GM12865 (cell line): ENCODE results near the gene BAIAP2.

Source experiments
- DNase-seq: peaks from one replicate; pipeline ENCODE4 v3.0.0; 2010; ENCODE audit warnings: low read depth
- H3K4me3 ChIP-seq: 2 replicates; pipeline ENCODE4 v1.5.1; 2011; ENCODE audit warnings: mild to moderate bottlenecking, low read depth, low read length, control low read depth
- CTCF ChIP-seq: IDR thresholded peaks from 2 replicates; pipeline ENCODE4 v1.5.1; 2011; ENCODE audit warnings: low read length, control low read depth, low read depth, inconsistent platforms; ENCODE audit not compliant: insufficient read depth; ENCODE audit errors: missing control alignments

BAIAP2 gene

GRCh38 chr17:81125573-81126081 is 90.7 kb downstream of the BAIAP2 start:
- no peak overlapping the region for H3K4me3 ChIP-seq
- DNase-seq = no peak
- TF ChIP-seq CTCF = no peak

- TF ChIP-seq CTCF = no peak
- no peak for DNase-seq
- H3K4me3 ChIP-seq = no peak overlapping the region
These were observed 91.6 kb downstream of the BAIAP2 start for GRCh38 chr17:81126281-81127132.

- TF ChIP-seq CTCF = no peak
- no peak for DNase-seq
- no peak overlapping the region for H3K4me3 ChIP-seq
These were observed 92.1 kb downstream of the BAIAP2 start for GRCh38 chr17:81127133-81127455.

GRCh38 chr17:81127526-81128177 is 92.7 kb downstream of the BAIAP2 start:
- no peak overlapping the region for H3K4me3 ChIP-seq
- DNase-seq = no peak
- TF ChIP-seq CTCF = no peak

- no peak overlapping the region for H3K4me3 ChIP-seq
- no peak for DNase-seq
- no peak for TF ChIP-seq CTCF
These were observed 93.4 kb downstream of the BAIAP2 start for GRCh38 chr17:81128338-81128737.

- DNase-seq = no peak
- TF ChIP-seq CTCF = no peak
- no peak overlapping the region for H3K4me3 ChIP-seq
These were observed 93.8 kb downstream of the BAIAP2 start for GRCh38 chr17:81128774-81129173.

- TF ChIP-seq CTCF = no peak
- H3K4me3 ChIP-seq = no peak overlapping the region
- DNase-seq = no peak
These were observed 94.3 kb downstream of the BAIAP2 start for GRCh38 chr17:81129289-81129688.
